ENCODE results near the gene PCNX2.

DNA sequence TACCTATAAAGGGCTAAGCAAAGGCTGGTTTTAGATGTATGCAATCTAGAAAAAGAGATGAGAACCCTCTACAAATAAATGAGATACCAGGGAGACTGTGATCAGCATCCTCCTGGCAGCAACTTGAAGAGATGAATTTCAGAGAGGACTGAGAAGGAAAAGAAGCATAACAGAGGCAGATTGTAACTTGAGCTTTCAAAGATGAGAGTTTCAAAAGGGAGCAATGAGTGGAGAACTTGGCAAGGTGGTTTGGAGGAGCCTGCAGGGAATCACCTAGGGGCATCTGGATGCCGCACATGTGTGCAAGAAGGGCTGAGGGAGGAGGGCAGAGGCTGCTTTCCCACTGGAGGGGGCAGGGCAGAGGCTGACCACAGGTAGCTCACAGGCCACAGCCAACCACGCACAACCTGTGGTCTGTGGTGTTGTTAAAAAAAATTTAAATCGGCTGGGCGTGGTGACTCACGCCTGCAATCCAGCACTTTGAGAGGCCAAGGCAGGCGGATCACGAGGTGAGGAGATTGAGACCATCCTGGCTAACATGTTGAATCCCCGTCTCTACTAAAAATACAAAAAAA, 50.2 kb downstream of the PCNX2 start:
- TF ChIP-seq POLR2A (IDR thresholded peaks at IDR 0.05; ENCODE audit: low read length) (no peak), GATA1 (IDR thresholded peaks at IDR 0.05; ENCODE audit: low read depth, low read length) (no peak)
